Measurements from ENCODE around the gene FAM118B. TPM values are rescaled to one million over a fixed set of nuclear protein-coding genes. Genes with fewer than 3 reads are reported as not detected.

Gene FAM118B
- total RNA-seq, 1 donor from 2014 or later, result 28.3 TPM

DNA sequence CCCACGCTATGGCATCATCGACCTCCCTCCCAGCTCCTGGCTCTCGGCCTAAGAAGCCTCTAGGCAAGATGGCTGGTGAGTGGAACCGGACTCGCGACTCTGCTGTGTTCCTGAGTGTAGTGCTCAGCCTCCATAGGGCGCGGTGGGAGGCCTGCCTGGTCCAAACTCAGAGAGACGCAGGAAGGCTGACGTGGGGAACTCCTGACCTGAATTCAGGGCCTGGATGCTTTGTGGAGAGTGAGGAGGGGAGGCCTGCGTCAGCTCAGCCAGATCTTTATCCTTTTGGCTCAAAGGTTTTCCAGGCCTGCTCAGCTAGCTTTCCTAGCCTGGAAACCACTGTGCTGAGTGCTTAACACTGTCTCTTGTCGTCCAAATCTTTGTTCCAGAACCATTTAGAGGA lies 79.3 kb downstream of the FAM118B start:
- Histone ChIP-seq H3K4me1 (ENCODE audit: insufficient read depth, low read length) (no peaks in the 10 kb centered on the region), H3K27ac (ENCODE audit: low read depth, low read length) (no peak overlapping the region), H3K36me3 (ENCODE audit: insufficient read depth, low read length) (peaks cover 10% of the 10 kb centered on the region), H3K79me2 (ENCODE audit: insufficient read depth, low read length) (peaks cover 5% of the 10 kb centered on the region), H3K4me2 (ENCODE audit: low read length) (no peak overlapping the region), H2AFZ (ENCODE audit: low read depth, low read length) (no peak overlapping the region), H3K27me3 (ENCODE audit: insufficient read depth, low read length) (no peaks in the 10 kb centered on the region), H3K9me3 (ENCODE audit: insufficient read depth, low read depth, low read length) (no peaks in the 10 kb centered on the region), H3K4me3 (ENCODE audit: insufficient read depth, low read depth, low read length) (no peak overlapping the region), H4K20me1 (ENCODE audit: insufficient read depth, low read length) (peaks cover 12% of the 10 kb centered on the region), H3K9ac (ENCODE audit: low read length) (no peak overlapping the region)
- Mint-ChIP-seq H3K9me3 (ENCODE audit: unreplicated experiment) (no peaks in the 10 kb centered on the region), H3K4me3 (ENCODE audit: unreplicated experiment) (no peak overlapping the region), H3K27me3 (ENCODE audit: low read depth, unreplicated experiment) (no peaks in the 10 kb centered on the region), H3K36me3 (ENCODE audit: low read depth, unreplicated experiment) (peaks cover 14% of the 10 kb centered on the region), H3K4me1 (ENCODE audit: low read depth, unreplicated experiment) (no peaks in the 10 kb centered on the region), H3K27ac (ENCODE audit: unreplicated experiment) (no peak overlapping the region)
- no peak for FAIRE-seq
- no peak for DNase-seq (ENCODE audit: low read depth)
- no peak for TF ChIP-seq EZH2 (IDR thresholded peaks at IDR 0.05; ENCODE audit: insufficient read depth, low read length)
- TF ChIP-seq, protein P1, sequence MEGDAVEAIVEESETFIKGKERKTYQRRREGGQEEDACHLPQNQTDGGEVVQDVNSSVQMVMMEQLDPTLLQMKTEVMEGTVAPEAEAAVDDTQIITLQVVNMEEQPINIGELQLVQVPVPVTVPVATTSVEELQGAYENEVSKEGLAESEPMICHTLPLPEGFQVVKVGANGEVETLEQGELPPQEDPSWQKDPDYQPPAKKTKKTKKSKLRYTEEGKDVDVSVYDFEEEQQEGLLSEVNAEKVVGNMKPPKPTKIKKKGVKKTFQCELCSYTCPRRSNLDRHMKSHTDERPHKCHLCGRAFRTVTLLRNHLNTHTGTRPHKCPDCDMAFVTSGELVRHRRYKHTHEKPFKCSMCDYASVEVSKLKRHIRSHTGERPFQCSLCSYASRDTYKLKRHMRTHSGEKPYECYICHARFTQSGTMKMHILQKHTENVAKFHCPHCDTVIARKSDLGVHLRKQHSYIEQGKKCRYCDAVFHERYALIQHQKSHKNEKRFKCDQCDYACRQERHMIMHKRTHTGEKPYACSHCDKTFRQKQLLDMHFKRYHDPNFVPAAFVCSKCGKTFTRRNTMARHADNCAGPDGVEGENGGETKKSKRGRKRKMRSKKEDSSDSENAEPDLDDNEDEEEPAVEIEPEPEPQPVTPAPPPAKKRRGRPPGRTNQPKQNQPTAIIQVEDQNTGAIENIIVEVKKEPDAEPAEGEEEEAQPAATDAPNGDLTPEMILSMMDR (IDR thresholded peaks at IDR 0.05; ENCODE audit: insufficient read depth, low read depth, low read length), result no peak

DNA sequence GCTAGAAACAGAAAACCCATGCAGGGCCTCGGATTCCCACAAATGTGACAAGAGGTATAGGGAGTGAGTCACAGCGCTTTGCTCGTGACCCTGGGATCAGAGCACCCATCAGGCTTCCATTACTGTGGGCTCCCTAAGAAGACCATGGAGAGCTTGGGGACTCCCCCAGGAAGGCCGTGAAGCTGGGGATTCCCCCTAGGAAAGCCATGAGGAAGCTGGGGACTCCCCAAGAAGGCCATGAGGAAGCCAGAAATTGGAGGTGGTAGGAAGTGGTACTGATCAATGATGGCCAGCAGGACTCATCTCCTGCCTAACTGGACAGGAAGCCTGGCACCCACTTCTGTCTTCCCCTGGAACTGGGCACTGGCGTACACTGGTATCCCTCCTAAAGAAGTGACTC lies 82.1 kb downstream of the FAM118B start:
- Histone ChIP-seq H3K27ac (ENCODE audit: low read depth, low read length) (no peak overlapping the region), H3K27me3 (ENCODE audit: insufficient read depth, low read length) (no peaks in the 10 kb centered on the region), H2AFZ (ENCODE audit: low read depth, low read length) (no peak overlapping the region), H3K4me1 (ENCODE audit: insufficient read depth, low read length) (no peaks in the 10 kb centered on the region), H3K4me3 (ENCODE audit: insufficient read depth, low read depth, low read length) (no peak overlapping the region), H3K36me3 (ENCODE audit: insufficient read depth, low read length) (peaks cover 10% of the 10 kb centered on the region), H3K79me2 (ENCODE audit: insufficient read depth, low read length) (no peaks in the 10 kb centered on the region), H3K9ac (ENCODE audit: low read length) (no peak overlapping the region), H3K9me3 (ENCODE audit: insufficient read depth, low read depth, low read length) (no peaks in the 10 kb centered on the region), H4K20me1 (ENCODE audit: insufficient read depth, low read length) (peaks cover 5% of the 10 kb centered on the region), H3K4me2 (ENCODE audit: low read length) (no peak overlapping the region)
- Mint-ChIP-seq H3K36me3 (ENCODE audit: low read depth, unreplicated experiment) (peaks cover 14% of the 10 kb centered on the region), H3K27ac (ENCODE audit: unreplicated experiment) (no peak overlapping the region), H3K27me3 (ENCODE audit: low read depth, unreplicated experiment) (no peaks in the 10 kb centered on the region), H3K4me1 (ENCODE audit: low read depth, unreplicated experiment) (no peaks in the 10 kb centered on the region), H3K9me3 (ENCODE audit: unreplicated experiment) (no peaks in the 10 kb centered on the region), H3K4me3 (ENCODE audit: unreplicated experiment) (no peak overlapping the region)
- DNase-seq (ENCODE audit: low read depth) (no peak), FAIRE-seq (no peak)
- TF ChIP-seq, protein P1 (IDR thresholded peaks at IDR 0.05; ENCODE audit: insufficient read depth, low read depth, low read length), result no peak

DNA sequence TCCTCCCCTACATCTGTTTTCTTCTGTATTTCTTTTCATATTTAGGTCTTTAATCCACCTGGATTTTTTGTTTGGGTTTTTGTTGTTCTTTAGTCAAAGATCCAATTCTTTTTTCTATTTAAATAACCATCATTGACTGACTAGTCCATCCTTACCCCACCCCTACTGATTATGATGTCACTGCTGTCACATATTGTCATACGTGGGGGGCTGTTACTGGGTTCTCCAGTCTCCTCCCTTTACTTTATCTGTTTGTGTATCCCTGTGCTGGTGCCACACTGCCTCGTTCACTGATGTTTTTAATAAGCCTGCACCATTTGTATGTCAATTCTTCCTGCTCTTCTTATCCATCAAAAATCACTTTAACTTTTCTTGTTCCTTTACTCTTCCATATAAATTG lies 85.4 kb downstream of the FAM118B start:
- Histone ChIP-seq H3K4me2 (ENCODE audit: low read length) (no peak overlapping the region), H3K9ac (ENCODE audit: low read length) (no peak overlapping the region), H3K27ac (ENCODE audit: low read depth, low read length) (no peak overlapping the region), H3K4me1 (ENCODE audit: insufficient read depth, low read length) (no peaks in the 10 kb centered on the region), H2AFZ (ENCODE audit: low read depth, low read length) (no peak overlapping the region), H3K79me2 (ENCODE audit: insufficient read depth, low read length) (no peaks in the 10 kb centered on the region), H3K36me3 (ENCODE audit: insufficient read depth, low read length) (no peaks in the 10 kb centered on the region), H3K9me3 (ENCODE audit: insufficient read depth, low read depth, low read length) (no peaks in the 10 kb centered on the region), H3K27me3 (ENCODE audit: insufficient read depth, low read length) (no peaks in the 10 kb centered on the region), H4K20me1 (ENCODE audit: insufficient read depth, low read length) (no peaks in the 10 kb centered on the region), H3K4me3 (ENCODE audit: insufficient read depth, low read depth, low read length) (no peak overlapping the region)
- Mint-ChIP-seq H3K4me1 (ENCODE audit: low read depth, unreplicated experiment) (no peaks in the 10 kb centered on the region), H3K36me3 (ENCODE audit: low read depth, unreplicated experiment) (peaks cover 3% of the 10 kb centered on the region), H3K27ac (ENCODE audit: unreplicated experiment) (no peak overlapping the region), H3K4me3 (ENCODE audit: unreplicated experiment) (no peak overlapping the region), H3K27me3 (ENCODE audit: low read depth, unreplicated experiment) (no peaks in the 10 kb centered on the region), H3K9me3 (ENCODE audit: unreplicated experiment) (no peaks in the 10 kb centered on the region)
- FAIRE-seq (no peak), DNase-seq (ENCODE audit: low read depth) (no peak)
- no peak for TF ChIP-seq EZH2 (IDR thresholded peaks at IDR 0.05; ENCODE audit: insufficient read depth, low read length)
- TF ChIP-seq, protein P1 (IDR thresholded peaks at IDR 0.05; ENCODE audit: insufficient read depth, low read depth, low read length), result no peak

All from astrocyte (in vitro differentiated cells and primary cell).